ENCODE data around the gene INTS1. TPM values are rescaled to one million over a fixed set of nuclear protein-coding genes. Genes with fewer than 3 reads are reported as not detected.
A peak's percentile ranks its signal among the peaks of the same experiment; 100 is the strongest.

The INTS1 gene
- total RNA-seq, 4 donors from 2014 or later: 44.3 to 108 (median 78.8) TPM

DNA sequence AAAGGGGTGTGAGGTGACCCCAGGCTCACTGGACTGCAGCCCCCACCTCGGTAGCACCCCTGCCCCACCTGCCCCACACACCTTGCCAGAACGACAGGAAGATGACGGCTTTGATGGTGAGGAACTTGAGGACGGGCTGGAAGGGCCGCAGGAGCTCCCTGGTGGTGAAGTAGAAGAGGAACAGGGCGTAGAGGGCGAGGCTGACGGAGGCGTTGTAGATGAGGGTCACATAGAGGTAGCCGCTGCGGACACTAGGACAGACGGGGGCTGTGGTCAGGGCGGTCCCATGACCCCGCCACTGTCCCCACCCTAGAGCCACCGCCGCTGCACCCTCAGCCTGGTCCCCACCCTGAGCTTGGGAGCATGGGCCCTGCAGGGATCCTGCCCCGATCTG, 44.2 kb upstream of the INTS1 start:
- DNase-seq (peak in 1 of 2 donors; percentile 24), ATAC-seq (no peak)
- in situ Hi-C loops (cut with MboI; ENCODE audit: low sequenced_read_pairs in 4 of 4) (no loop called here), intact Hi-C loops (cut with DNase I; ENCODE audit: low total_unique reads) (no loop called here)
- H3K4me3 ChIP-seq: no peak overlapping the region
- H3K27ac ChIP-seq: no peak overlapping the region
- no peaks in the 10 kb centered on the region for H3K27me3 ChIP-seq
- peaks cover 0 to 4% of the 10 kb centered on the region in 2 donors for H3K4me1 ChIP-seq
- H3K36me3 ChIP-seq: peaks cover 0 to 9% of the 10 kb centered on the region in 2 donors
- no peaks in the 10 kb centered on the region for H3K9me3 ChIP-seq
- TF ChIP-seq POLR2A (IDR thresholded peaks at IDR 0.05): no peak
- TF ChIP-seq, protein P1, sequence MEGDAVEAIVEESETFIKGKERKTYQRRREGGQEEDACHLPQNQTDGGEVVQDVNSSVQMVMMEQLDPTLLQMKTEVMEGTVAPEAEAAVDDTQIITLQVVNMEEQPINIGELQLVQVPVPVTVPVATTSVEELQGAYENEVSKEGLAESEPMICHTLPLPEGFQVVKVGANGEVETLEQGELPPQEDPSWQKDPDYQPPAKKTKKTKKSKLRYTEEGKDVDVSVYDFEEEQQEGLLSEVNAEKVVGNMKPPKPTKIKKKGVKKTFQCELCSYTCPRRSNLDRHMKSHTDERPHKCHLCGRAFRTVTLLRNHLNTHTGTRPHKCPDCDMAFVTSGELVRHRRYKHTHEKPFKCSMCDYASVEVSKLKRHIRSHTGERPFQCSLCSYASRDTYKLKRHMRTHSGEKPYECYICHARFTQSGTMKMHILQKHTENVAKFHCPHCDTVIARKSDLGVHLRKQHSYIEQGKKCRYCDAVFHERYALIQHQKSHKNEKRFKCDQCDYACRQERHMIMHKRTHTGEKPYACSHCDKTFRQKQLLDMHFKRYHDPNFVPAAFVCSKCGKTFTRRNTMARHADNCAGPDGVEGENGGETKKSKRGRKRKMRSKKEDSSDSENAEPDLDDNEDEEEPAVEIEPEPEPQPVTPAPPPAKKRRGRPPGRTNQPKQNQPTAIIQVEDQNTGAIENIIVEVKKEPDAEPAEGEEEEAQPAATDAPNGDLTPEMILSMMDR (IDR thresholded peaks at IDR 0.05 in 4 of 5, conservative IDR thresholded peaks at IDR 0.05 in 1 of 5): no peak

GRCh38 chr7:1547777-1548437, 43.7 kb upstream of the INTS1 start:
- H3K27me3 ChIP-seq: no peaks in the 10 kb centered on the region
- DNase-seq (peak in 1 of 2 donors; percentile 25), ATAC-seq (no peak)
- H3K27ac ChIP-seq: no peak overlapping the region
- H3K4me3 ChIP-seq: no peak overlapping the region
- in situ Hi-C loops (cut with MboI; ENCODE audit: low sequenced_read_pairs in 4 of 4): no loop called here
- peaks cover 0 to 4% of the 10 kb centered on the region in 2 donors for H3K4me1 ChIP-seq
- peaks cover 0 to 13% of the 10 kb centered on the region in 2 donors for H3K36me3 ChIP-seq
- intact Hi-C loops (cut with DNase I; ENCODE audit: low total_unique reads): no loop called here
- no peak for TF ChIP-seq POLR2A (IDR thresholded peaks at IDR 0.05)
- TF ChIP-seq, protein P1 (IDR thresholded peaks at IDR 0.05 in 4 of 5, conservative IDR thresholded peaks at IDR 0.05 in 1 of 5): no peak
- no peaks in the 10 kb centered on the region for H3K9me3 ChIP-seq

DNA sequence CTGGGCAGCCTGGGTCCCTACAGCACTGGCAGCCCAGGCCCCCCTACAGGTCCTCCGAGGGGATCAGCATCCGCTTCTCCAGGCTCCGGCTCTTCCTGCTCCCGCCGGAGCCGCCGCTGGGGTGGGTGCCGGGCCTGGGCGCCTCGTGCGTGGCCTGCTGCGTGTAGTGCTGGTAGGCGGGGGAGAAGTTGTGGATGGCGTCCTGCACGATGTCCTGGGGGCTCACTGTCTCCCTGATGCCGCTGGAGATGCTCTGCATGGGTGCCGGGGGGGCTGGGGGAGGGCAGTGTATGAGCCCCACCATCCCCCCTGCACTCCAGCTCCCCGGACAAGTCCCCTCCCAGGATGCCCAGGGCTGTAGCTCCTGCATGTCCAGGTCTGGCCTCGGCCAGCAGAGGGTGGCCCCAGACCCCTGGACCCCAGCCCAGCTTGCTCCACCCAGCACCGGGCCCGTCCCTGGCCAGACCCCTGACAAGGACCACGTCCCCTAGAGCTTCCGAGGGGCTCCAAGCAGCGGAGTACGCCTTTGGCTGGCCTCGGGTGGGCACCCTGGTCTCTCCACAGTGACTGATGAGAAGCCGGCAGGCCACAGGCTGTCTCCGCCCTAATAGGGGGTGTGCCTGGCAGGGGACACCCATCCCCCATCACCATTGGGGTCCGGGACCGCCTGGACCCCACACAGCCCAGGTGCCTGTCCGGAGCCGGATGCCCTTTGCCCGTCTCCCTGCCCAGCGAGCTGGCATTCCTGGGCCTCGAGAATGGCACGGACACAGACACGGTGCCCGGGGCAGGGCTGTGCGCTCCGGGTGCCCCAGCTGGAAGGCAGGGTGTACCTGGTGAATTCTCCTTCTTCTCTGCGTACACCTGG, 43.0 kb upstream of the INTS1 start:
- no peak overlapping the region for H3K4me3 ChIP-seq
- no peaks in the 10 kb centered on the region for H3K9me3 ChIP-seq
- in situ Hi-C loops (cut with MboI; ENCODE audit: low sequenced_read_pairs in 4 of 4) (no loop called here), intact Hi-C loops (cut with DNase I; ENCODE audit: low total_unique reads) (no loop called here)
- DNase-seq (no peak), ATAC-seq (no peak)
- H3K36me3 ChIP-seq: peaks cover 0 to 20% of the 10 kb centered on the region in 2 donors
- H3K4me1 ChIP-seq: peaks cover 0 to 4% of the 10 kb centered on the region in 2 donors
- TF ChIP-seq POLR2A (IDR thresholded peaks at IDR 0.05): no peak
- H3K27ac ChIP-seq: no peak overlapping the region
- H3K27me3 ChIP-seq: no peaks in the 10 kb centered on the region

DNA sequence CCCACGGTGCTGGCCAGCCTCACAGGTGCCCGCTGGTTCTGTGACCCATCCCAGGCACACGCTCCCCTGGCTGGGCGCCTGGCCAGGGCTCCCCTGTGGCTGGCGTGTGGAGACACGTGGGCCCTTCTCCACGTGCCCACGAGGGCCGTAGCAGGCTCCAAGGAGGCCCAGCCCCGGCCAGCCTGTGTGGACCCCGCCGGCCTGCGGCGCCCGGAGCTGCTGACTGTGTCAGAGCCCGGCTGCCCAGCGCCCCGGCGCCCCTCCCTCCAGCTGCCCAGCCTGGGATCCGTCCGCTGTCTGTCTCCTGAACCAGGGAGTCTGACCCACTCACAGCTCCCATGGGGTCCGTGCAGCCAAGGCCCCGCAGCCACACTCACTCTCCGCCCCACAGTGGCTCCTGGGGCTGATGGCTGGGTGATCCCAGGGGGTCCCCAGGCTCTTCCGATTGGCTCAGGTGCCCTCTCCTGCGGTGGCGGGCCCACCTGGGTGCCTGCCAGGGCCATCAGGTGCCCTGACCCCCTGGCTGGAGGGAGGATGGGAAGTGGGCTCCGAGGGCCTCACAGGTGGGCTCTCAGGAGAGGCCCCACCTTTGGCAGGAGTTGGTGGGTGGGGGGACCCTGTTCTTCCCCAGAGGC, 42.2 kb upstream of the INTS1 start:
- peak in 1 of 2 donors; percentile 28 for DNase-seq

More for the DNA sequence above, 42.2 kb upstream of the INTS1 start:
- Histone ChIP-seq H3K27me3 (no peaks in the 10 kb centered on the region), H3K27ac (peak overlapping the region in 2 of 4 donors; percentile 19 to 38), H3K36me3 (peaks cover 0 to 28% of the 10 kb centered on the region in 2 donors), H3K4me1 (peaks cover 0 to 4% of the 10 kb centered on the region in 2 donors), H3K9me3 (no peaks in the 10 kb centered on the region), H3K4me3 (no peak overlapping the region)
- TF ChIP-seq POLR2A (IDR thresholded peaks at IDR 0.05): no peak
- TF ChIP-seq, protein P1 (IDR thresholded peaks at IDR 0.05 in 4 of 5, conservative IDR thresholded peaks at IDR 0.05 in 1 of 5): no peak
- intact Hi-C loops (cut with DNase I; ENCODE audit: low total_unique reads): no loop called here
- in situ Hi-C loops (cut with MboI; ENCODE audit: low sequenced_read_pairs in 4 of 4): no loop called here
- ATAC-seq: peak in 1 of 2 donors; percentile 8

All from gastrocnemius medialis (tissue), 4 donors.